Stimulated activated CD4-positive, alpha-beta T cell treated with anti-CD3 and anti-CD28 coated beads, Interleukin-12 subunit alpha, Interleukin-12 subunit beta, amount 100 ng/mL, for 4 hours (primary cell): Measurements from ENCODE around the gene CCDC39.
"Not testable (repeated sequence)": the region's sequence is repeated elsewhere in the genome, so short reads cannot be mapped to it uniquely, and the experiment has no call there.

Source experiments
- DNase-seq: peaks from one replicate; pipeline ENCODE4 v3.0.0-alpha.2; 2020

The CCDC39 gene

DNA sequence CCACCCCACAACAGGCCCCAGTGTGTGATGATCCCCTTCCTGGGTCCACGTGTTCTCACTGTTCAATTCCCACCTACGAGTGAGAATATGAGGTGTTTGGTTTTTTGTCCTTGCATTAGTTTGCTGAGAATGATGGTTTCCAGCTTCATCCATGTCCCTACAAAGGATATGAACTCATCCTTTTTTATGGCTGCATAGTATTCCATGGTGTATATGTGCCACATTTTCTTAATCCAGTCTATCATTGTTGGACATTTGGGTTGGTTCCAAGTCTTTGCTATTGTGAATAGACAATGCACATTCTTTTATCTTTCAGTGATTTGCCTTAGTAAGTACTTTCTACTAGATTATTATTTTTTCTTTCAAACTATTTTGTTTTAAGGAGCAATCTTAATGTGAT is 60.7 kb downstream of the CCDC39 start:
- DNase-seq: not testable (repeated sequence)

DNA sequence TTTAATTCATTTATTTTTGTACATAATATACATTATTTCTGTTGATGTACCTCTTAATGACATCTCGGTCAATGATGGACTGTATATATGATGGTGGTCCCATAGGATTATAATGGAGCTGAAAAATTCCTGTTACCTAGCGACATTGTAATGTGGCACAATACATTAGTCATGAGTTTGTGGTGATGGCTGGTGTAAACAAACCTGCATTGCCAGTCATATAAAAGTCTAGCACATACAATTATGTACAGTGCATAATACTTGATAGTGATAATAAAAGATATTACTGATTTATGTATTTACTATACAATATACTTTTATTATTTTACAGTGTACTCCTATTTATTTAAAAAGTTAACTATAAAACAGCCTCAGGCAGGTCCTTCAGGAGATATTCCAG is 62.2 kb downstream of the CCDC39 start:
- DNase-seq: no peak

DNA sequence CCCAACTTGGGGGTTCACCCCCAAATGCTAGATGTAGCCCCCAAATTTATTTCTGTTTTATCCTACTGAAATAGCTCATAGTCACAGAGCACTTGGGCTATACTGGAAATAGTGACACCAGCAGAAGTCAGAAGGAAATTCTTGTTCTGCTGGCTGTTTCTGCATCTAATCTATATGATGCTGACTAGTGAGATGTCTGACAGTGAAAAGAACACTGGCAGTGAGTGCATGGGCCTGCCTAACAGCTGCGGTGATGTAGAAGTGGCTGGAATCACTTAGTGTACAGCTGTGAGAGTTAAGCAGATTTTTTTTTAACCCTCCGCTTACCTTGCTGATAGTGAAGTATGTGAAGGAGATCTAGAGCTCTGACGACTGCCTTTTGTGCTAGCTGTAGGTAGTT is 63.3 kb downstream of the CCDC39 start:
- DNase-seq: no peak

GRCh38 chr3:180612364-180612763 is 66.9 kb downstream of the CCDC39 start:
- no peak for DNase-seq

- no peak for DNase-seq
Observed at GRCh38 chr3:180611006-180611405, 68.3 kb downstream of the CCDC39 start.

GRCh38 chr3:180601688-180602666 is 77.3 kb downstream of the CCDC39 start, which contains the start of gene TTC14:
TTC14 (plus strand) TSS chr3:180602163; CDS start chr3:180602262, 99 bp downstream.
- DNase-seq: peak; percentile 90

GRCh38 chr3:180600473-180600872 is 78.8 kb downstream of the CCDC39 start:
- DNase-seq: no peak

DNA sequence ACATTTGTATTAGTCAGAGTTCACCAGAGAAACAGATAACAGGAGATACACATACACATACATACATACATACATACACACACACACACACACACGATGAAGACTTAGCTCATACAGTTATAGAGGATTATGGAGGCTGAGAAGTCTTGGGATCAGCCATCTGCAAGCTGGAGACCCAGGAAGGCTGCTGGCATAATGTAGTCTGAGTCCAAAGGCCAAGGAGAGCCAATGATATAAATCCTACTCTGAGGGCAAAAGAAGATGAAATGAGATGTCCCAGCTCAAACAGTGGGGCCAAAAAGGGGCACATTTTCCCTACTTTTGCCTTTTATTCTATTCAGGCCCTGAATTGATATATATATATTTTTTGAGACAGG is 83.7 kb downstream of the CCDC39 start:
- DNase-seq: no peak

DNA sequence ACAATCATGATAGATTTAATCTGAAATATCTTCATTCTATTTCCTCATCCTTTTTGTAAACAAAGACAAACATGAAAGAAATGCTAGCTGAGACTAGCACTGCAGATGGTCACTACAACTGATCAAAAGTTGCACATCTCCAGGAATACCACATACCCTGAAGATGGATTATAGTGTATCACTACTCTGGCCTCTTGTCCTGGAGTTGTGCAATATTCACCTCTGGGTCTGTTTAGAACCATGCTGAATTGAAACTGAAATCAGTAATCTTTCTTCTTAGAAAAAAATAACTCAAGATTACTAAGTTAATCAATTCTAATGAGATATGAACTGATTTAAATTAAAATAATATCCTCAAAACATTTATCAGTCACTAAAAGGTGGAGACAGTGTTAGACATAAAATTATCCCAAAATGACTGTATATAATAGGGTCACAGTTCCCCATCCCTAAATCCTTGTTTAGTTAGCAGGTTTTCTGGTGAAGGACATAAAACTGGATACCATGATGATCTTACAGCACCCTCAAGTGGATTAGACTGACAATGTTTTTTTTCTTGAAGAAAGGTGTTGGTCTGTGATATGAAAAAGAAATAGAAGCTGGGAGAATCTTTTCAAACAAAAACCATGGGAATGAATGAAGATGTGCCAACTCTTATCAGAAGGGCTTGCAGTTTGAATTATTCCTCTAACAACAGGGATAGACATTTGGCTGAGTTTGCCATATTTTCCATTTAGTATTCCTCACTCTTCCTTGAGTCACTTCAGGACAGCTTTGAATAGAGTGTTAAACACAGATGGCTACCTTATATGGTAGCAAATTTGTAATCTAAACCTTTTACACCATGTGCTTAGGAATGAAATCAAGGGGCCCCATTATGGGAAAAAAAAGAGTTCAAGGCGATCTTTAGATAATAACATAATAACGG is 84.4 kb downstream of the CCDC39 start:
- DNase-seq: no peak

- not testable (repeated sequence) for DNase-seq
Observed at GRCh38 chr3:180593631-180594030, 85.7 kb downstream of the CCDC39 start.

DNA sequence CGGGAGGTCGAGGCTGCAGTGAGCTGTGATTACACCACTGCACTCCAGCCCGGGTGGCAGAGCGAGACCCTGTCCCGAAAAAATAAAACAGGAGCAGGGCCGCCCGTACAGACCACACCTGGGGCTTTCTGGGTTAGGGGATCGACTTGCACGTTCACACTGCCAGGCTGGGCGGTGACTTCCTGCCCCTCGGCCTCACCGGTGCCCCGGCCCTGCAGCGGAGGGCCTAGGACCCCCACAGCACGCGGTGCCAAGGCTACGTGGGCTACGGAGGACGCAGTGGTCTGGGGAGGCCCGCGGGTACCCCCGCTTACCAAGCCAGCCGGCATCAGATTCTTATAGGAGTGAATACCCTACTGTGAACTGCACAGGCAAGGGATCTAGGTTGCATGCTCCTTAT is 88.9 kb downstream of the CCDC39 start:
- no peak for DNase-seq

DNA sequence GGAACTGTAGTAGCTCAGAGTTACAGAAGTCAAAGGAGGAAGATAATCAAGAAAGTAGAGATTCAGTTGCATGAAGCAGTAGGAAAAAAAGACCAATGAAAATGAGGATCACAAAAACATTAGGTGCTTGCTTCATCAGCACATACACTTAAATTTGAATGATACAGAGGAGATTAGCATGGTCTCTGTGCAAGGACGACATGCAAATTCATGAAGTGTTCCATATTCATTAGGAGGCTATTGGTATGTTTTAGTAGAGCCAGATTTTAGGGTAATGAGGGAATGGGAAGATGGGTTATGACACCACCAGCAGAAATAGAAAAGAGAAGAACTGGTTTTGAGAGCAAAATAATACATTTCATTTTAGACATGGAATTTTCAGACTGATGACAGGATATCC is 98.4 kb downstream of the CCDC39 start:
- DNase-seq: no peak

- DNase-seq: no peak
Observed at GRCh38 chr3:180575571-180575970, 103.7 kb downstream of the CCDC39 start.

- DNase-seq: no peak
Observed at GRCh38 chr3:180571831-180572598, 107.3 kb downstream of the CCDC39 start.

- no peak for DNase-seq
Observed at GRCh38 chr3:180570238-180570637, 109.1 kb downstream of the CCDC39 start.

- no peak for DNase-seq
Observed at GRCh38 chr3:180564676-180565075, 114.6 kb downstream of the CCDC39 start.
